Stimulated activated CD4-positive, alpha-beta T cell treated with anti-CD3 and anti-CD28 coated beads, Interleukin-12 subunit alpha, Interleukin-12 subunit beta, amount 100 ng/mL, for 24 hours (primary cell): ENCODE results near the gene TELO2.

Source experiments
- DNase-seq, 2 experiments: peaks; one replicate each; pipeline ENCODE4 v3.0.0-alpha.2; 2020; ENCODE audit warnings: low read depth in 2 of 2

The TELO2 gene

DNA sequence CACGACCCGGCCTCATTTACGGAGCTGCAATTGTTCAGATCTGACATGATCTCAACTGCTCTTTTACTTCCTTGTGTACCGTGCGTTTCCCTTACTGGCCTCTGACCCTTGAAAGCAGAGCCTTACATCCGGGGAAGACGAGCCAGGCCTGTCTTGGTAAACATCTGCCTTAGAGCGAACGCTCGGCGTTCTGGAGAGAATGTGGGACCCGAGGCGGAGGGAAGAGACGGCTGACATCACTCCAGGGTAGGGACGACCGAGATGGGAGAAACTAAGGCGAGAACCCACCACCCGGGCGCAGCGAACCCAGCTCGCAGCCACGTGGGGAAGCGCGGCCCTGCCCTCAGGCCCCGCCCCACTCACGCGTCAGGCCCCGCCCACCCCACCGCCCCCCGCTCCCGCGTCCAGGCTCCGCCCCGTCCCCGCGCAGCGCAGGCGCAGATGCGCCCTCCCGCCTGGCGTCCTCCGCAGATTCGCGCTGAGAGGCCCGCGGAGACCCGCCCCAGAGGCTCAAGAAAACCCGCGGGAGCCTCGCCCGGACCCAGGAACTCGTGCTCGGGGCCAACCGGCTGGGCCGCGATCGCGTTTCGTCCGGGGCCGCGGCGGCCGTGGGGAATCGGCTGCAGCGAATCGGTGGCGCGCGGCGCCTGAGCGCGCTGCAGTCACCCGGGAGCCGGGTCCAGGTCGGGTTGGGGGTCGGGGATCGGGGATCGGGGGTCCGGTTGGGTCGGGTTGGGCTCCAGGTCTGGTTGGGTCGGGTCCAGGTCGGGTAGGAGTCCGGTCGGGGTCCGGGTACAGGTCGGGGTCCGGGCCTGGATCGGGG is at the start of gene TELO2:
TSS of gene TELO2 (plus strand) at position 438 of the 823 bp plus-strand sequence. CDS start 922 bp downstream, outside the sequence.
- DNase-seq: peak; percentile 76 to 83

DNA sequence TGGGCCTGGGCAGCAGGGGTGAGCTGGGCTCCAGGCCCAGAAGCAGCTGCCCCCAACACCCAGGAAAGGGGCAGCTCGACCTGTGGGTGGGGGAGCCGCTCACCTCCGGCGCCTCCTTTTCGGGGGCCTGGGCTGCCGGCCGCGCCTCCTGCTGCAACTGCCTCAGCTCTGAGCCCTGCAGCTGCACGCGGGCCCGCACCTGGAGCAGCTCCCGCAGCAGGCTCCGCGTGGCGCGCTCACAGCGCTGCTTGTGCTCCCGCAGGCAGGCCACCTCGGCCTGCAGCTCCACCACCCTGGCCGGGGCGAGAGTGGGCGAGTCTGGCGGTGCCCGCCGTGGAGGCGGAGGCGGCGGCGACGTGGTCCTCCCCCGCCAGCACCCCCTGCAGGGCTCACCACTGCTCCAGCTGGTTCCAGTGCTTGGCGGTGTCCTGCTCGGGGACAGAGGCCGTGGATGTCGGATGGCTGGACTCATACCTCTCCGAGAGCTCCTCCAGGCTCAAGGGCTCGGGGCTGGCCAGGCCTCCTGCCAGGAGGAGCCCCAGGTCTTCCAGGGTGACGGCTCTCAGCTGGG is 49.7 kb upstream of the TELO2 start:
- DNase-seq: no peak

DNA sequence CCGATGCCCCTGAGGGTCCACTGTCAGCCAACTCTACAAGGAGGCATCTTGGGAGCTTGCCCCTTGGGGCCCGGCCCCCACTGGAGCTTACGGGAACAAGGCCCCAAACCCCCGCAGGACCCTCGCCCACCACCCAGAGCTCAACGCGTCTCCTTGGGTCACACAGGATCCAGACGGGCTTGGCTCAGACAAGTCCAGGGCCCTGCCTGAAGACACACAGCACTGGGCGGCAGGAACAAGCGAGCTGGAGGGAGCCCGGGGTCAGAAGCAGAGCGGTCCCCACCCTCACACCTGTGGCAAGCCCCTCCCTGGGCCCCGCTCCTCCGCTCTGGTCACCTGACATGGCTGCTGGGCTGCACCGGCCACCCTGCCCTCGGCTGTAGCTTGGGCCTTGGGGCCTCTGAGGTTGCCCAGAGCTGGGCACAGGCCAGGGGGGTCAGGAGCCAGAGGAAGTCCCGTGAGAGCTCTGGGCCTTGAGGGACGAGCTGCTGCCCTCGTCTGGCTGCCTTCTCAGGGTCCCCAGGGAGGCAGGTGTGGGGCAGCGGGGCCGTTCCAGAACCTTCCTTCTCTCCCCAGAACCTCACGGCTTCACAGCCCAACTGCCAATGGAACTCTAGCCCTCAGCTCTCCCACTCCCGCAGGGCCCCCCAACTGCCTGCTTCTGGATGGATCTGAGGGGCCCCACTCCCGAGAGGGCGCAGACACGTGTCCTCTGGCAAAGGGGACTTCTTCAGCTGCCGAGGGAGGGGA is 49.0 kb upstream of the TELO2 start, which contains the start of gene CCDC154:
TSS of gene CCDC154 (minus strand) at position 577 of the 750 bp plus-strand sequence. CDS start at position 343, 234 bp downstream.
- no peak for DNase-seq

DNA sequence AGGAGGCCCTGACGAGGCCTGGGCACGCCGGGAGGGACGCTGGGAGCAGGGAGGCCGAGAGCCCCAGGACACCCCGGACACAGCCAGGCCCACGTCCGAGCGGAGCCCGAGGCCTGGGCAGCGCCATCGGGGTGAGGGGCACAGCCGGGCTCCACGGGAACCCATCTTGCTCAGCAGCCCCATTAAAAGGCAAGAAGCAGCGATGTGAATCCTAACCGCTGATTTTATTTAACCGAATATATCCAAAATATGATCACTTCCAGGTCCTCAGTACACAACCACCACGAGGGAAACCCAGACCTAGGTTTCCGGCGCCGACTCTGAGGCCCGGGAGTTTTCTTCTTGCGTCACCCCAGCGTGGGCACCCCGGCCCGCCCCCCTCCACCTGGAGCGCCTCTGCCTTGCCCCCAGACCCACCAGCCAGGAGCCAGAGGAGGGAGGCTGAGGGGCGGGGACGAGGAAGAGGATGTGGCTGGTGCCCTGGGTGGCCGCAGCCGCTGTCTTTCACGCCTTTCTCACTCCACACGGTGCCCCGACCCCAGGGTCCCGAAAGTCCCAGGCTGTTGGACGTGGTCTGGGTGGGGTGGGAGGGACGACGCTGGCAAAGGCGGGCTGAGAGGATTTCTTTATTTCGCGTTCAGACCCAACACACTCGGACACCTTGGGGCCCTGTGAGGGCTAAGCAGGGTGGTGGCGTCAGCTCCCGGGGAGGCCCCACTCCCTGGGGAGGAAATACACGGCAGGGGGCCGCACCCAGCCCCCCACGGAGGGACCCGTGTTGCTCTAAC is 48.2 kb upstream of the TELO2 start:
- no peak for DNase-seq

DNA sequence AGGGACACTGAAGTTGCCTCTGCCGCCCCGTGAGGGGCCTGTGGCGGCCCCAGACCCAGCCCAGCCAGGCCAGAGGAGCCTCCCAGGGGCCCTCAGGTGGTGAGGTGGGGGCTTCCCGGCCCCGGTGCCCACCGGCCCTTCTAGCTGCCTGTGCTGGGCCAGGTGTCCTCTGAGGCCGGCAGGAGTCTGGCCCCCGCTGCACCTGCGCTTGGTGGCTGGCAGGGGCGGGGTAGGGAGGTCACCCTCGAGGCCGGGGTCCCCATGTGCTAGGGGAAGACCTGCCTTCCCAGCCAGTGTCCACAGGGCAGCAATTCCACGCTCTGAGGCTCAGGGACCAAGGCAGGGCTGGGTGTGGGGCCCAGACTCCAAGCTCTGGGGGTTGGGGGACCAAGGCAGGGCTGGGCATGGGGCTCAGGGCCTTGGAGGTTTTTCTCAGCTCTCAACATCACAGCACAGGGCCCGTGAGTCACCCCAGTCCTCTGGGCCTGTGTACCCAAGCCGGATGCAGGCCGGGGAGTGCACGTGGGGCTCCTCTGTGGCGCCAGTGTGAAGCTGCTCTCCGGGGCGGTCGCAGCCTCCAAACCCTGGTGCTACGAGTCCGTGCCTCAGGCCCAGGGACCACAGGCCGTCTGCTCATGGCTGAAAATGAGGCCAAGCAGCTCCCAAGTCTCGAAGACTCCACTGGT is 47.5 kb upstream of the TELO2 start:
- no peak for DNase-seq

DNA sequence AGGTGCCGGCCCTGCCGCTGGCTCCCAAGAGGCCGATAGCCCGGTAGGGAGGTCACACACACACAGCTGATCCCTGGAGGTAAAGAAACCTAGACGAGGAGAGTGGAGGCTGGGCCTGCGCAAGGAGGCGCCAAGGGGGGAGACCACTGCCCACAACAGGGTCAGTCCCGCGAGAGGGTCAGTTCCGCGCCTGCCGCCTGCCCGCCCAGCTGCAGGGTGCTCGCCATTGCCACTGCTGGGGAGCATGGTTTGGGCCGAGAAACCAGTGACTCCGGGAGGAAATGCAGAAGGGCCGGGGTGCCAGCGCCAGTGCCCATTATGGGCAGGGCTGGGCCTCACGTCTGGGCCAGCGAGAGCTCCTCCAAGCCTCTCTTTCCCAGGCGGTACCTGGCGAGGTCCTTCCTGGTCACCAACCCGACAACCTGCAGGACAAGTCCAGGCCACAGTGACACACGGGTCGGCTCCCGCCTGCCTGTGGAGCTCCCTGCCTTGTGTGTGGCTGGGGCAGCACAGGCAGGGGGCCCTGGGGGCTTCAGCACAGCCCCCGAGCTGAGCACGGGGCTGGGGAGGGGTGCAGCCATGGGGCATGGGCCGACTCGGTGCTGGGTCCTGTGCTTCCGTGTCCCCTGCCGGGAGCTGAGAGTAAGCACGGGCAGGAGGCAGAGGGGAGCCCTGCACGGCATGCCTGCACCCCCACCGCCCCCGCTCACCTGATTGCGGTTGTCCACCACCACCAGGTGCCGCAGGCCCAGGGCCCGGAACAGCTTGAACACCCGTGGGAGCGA is 46.7 kb upstream of the TELO2 start:
- no peak for DNase-seq

DNA sequence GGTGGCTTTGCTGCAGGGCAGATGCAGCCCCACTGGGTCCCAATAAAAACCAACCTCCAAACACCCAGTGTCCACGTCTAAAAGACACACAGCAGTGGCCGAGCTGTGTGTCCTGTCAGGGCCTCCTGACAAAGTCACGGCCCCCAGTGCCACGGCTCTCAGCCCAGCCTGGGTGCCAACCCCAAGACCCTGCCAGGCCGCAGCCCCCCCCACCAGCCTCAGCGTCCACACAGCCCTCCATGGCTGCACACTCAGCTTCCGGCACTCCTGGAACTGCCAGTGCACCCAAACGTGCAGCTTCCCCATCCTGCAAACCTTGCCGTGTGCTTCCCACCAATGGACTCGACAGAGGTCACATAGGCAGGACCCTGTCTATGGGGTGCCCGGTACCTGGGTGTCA is 45.2 kb upstream of the TELO2 start:
- DNase-seq: no peak

DNA sequence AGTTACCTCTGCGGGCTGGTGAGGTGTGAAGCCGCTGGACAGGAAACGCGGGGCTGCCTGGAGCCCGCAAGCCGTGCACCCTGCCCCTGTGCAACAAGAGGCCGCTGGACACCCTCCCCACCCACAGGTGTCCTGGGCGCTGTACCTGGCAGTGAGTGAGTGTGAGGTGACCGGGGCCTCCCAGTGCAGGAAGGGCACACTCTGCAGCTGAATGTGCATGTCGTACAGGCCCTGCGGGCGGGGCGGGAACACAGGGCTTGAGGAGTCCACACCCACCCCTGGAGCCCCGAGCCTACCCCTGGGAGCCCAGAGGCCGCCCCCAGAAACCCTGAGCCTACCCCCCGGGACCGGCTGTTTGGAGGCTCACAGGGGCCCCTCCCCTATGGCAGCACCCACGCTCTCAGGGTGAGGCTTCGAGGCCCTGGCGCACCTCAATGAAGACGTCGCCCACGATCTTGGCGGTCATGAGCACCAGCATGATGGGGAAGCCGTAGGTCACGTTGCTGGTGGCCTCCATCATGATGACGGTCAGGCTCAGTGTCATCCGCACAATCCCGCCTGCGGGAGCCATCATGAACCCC is 44.5 kb upstream of the TELO2 start:
- DNase-seq: no peak

DNA sequence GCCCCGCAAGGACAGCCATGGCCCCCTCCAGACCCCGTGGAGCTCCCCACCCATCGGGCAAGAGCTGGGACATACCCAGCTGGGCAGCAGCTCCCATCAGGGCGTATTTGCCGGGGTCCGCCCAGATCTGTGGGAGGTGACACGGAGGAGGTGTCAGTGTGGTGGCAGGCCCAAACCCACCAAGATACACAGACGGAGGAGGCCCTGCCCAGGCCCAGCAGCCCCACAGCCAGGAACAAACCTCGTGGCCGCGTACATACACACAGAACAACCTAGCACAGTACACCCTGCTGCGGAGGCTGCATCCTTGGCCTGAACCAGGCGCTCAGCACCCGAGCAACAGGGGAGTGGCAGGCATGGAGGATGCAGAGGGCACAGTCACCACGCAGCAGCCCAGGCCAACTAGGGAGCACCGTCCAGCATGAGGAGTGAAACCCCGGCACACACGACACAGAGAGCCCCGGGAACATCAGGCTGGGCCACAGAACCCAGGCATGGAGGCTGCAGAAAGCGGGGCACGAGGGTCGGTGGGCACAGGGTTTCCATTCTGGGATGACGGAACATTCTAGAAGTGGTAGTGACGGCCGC is 43.9 kb upstream of the TELO2 start:
- DNase-seq: no peak

DNA sequence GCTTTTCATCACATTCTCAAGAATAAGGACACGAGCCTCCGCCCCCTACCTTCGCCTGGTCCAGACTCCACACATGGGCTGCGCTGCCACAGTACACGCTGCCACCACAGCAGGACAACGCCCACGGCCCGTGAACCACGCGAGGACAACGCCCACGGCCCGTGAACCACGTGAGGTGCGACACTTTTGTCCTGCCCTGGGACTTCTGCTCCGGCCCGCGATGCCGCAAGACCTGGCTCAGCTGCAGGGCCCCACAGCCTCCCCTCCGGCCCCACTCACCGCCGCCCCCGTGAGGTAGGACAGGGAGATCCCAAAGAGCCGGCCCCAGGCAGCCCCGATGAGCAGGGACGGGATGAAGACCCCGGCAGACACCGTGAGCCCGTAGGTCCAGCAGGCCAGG is 42.9 kb upstream of the TELO2 start:
- DNase-seq: no peak

DNA sequence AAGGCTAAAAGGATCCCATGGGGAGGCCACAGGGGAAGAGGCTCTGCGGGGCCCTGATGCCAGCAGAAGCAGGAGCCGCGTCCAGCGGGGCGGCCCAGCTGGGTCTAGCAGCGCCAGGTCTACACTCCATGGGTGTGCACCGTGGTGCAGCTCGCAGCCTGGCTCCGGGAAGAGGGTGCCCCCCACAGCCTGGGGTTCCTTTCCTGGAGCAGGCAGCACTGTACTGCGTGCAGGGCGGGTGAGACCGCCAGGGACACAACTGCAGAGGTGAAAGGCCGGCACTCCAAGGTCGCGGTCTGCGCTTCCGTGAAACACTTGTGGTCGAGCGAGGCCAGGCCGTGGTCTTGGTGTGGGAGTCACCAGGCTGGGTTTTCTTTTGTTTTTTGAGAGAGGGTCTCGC is 42.3 kb upstream of the TELO2 start:
- no peak for DNase-seq

DNA sequence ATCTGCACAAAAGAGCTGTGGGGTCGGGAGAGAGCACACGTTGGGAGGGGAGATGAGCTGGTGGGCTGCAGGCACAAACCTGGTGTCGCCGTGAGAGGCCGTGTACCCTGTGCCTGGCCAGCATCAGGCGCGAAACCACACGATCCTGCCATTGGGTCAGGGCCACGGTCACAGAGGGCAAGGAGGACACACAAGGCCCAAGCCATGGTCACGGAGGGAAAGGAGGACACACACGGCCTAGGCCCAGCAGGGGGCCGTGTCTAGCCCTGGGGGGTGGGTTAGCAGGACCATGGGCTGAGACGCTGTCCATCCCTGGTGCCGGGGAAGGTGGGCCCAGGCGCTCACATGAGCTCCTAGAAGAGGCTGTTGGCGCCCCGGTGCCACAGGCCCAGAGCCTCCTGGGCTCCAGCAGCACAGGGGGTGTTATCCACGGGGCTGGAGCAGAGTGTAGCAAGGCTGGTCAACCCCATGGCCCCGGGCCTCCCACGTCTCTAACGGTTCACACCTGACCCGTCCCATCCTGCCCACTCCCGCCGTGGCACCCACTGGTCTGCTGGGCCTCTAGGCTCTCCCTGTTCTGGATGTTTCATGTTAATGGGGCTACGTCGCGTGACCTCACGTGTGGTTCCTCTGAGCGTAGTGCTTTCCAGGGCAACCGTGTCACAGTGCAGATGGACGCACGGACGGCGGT is 41.3 kb upstream of the TELO2 start:
- DNase-seq: no peak

DNA sequence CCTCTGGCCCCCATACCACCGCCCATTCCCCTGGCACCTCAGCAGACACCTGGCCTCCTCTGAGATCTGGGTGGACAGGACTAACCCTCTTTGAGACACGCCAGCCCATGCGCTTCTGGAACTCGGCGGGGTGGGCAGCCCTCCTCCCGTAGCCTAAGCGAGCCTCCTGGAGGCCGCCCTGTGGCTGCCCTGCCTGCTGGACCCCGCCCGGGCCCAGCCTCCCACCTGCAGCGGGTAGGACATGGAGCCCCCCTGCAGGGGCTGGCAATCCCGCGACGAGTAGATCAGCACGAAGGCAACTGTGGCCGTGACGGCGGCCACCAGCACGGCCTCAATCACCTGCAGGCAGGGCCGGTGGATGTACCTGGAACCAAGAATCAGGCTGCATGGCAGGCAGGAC is 40.6 kb upstream of the TELO2 start:
- DNase-seq: no peak

DNA sequence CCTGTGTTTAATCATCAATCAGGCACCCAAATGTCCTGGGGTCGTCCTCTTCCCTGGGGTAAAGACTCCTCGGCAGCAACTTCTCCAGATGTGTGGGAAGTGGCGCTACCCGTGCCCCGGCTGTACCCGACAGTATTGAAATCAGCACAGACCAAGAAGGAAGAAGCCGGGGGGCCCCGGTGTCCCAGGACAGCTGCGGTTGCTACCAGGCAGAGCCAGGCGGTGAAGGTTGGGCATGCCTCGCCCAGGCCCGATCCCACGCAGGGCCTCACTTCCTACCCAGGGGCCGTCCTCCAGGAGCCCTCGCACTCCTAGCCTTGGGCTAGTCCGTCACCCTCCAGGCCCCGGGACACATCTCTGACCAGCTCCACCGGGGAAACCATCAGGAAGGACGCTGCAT is 39.8 kb upstream of the TELO2 start:
- DNase-seq: no peak

DNA sequence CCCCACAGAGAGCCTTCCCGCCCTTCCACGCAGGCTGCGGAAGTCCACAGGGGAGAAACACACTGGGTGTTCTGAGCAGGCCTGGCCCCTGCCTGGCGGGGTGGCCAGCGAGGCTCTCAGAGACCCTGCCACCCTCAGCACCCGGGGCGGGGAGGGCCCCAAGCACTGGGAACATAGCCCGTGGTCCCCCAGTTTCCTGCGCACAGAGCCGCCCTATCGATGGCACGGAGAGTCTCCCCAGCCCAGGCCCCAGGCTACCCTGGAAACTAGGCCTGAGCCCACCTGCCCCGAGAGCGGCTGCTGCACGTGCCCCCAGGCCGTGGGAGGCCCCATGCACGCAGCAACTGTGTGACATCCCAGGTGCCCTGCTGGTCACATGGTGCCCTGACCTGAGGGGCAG is 38.6 kb upstream of the TELO2 start:
- no peak for DNase-seq

DNA sequence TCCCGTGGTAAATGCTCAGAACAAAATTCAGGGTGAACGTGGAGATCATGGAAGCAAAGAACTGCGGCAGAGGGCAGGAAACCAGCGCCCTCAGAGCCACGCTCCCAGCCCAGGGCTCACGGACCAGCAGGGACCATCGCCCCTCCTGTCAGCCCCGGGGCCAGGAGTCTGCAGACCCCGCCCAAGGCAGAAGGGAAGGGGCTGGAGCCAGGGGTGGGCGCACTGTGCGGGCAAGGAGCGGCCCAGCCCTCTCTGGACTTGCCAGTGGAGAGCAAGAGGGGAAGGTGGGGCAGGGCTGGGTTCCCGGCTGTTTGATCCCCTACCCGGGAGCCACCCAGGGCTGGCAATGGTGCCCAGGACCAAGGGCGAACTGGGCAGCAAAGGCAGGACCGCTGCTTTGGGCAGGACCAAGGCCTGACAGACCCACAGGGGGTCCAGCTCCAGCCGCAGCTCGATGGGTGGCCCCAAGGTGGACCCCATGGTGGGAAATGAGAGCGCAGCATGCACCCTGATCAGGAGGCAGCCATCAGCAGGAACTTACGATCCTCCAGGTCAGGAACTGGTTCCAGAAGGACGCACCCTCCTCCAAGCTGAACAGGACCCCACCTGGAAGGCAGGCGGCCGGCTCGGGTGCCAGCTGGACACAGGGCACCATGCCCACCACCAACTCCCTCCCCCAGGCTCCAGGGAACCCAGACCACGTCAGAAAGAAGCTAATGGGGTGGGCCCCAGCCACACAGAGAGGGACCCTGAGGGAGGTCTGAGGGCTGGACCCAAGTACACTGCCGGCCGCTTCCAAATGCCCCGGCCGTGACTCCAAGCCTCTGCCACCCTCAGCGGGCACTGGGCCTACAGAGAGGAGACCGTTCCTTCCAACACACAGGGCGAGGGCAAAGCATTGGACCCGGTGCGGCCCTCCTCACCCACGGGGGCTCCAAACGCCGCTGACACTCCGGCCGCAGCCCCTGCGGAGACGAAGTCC is 37.7 kb upstream of the TELO2 start:
- no peak for DNase-seq

DNA sequence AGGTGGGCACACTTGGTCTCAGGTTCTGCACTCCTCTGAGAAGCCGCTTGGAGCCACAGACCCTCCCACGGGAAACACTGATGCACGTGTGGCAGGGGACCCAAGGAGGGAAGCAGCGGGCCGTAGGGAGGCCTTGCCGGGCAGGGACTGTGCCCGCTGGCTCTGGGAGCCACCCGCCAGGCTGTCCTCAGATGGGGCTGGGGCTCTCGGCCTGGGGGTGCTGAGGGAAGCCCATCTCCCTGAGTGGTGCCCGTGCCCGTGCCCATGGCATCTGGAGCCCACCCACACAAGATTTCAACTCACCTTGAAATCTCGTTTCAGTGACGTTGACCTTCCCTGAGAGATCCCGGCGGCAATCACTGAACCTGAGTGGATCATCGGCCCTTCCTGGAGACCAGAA is 36.2 kb upstream of the TELO2 start:
- no peak for DNase-seq
